BE2C (cell line): Measurements from ENCODE around the gene LRRC4C.
A peak's percentile ranks its signal among the peaks of the same experiment; 100 is the strongest.

Source experiments
- DNase-seq: peaks from one replicate; pipeline ENCODE4 v3.0.0-alpha.2; 2020
- H3K27me3 ChIP-seq: fragments of 250-450 bp; sonication (Bioruptor Pico); 2 replicates; pipeline ENCODE4 v1.5.1; 2020; ENCODE audit warnings: mild to moderate bottlenecking
- H3K36me3 ChIP-seq: fragments of 250-450 bp; sonication (Bioruptor Pico); 2 replicates; pipeline ENCODE4 v1.5.1; 2020; ENCODE audit warnings: mild to moderate bottlenecking
- H3K4me1 ChIP-seq: fragments of 250-450 bp; sonication (Bioruptor Pico); 2 replicates; pipeline ENCODE4 v1.5.1; 2020
- H3K4me3 ChIP-seq: 2 replicates; pipeline ENCODE4 v1.5.1; 2011; ENCODE audit warnings: low read depth, low read length
- H3K9me3 ChIP-seq: fragments of 250-450 bp; sonication (Bioruptor Pico); 2 replicates; pipeline ENCODE4 v1.5.1; 2020
- CTCF ChIP-seq: IDR thresholded peaks from 2 replicates; pipeline ENCODE4 v1.5.1; 2012; ENCODE audit warnings: mild to moderate bottlenecking, low read depth, low read length

The LRRC4C gene

GRCh38 chr11:40732132-40732531 is 727.3 kb downstream of the LRRC4C start:
- H3K36me3 ChIP-seq: no peaks in the 10 kb centered on the region
- H3K27me3 ChIP-seq: no peaks in the 10 kb centered on the region
- no peak for TF ChIP-seq CTCF
- H3K4me3 ChIP-seq: no peak overlapping the region
- H3K9me3 ChIP-seq: no peaks in the 10 kb centered on the region
- no peak for DNase-seq
- H3K4me1 ChIP-seq: no peaks in the 10 kb centered on the region

GRCh38 chr11:40722179-40722795 is 737.2 kb downstream of the LRRC4C start:
- H3K27me3 ChIP-seq: no peaks in the 10 kb centered on the region

GRCh38 chr11:40716344-40717130 is 742.9 kb downstream of the LRRC4C start:
- H3K4me1 ChIP-seq: no peaks in the 10 kb centered on the region
- no peaks in the 10 kb centered on the region for H3K36me3 ChIP-seq
- no peak overlapping the region for H3K4me3 ChIP-seq
- no peaks in the 10 kb centered on the region for H3K27me3 ChIP-seq
- DNase-seq: no peak
- no peaks in the 10 kb centered on the region for H3K9me3 ChIP-seq
- TF ChIP-seq CTCF: no peak

More at GRCh38 chr11:40722179-40722795, 737.2 kb downstream of the LRRC4C start:
- peak; percentile 30 for DNase-seq
- no peaks in the 10 kb centered on the region for H3K4me1 ChIP-seq
- TF ChIP-seq CTCF: peak; percentile 64
- H3K4me3 ChIP-seq: no peak overlapping the region
- no peaks in the 10 kb centered on the region for H3K36me3 ChIP-seq
- H3K9me3 ChIP-seq: no peaks in the 10 kb centered on the region

GRCh38 chr11:40713083-40713482 is 746.4 kb downstream of the LRRC4C start:
- Histone ChIP-seq H3K9me3 (no peaks in the 10 kb centered on the region), H3K27me3 (no peaks in the 10 kb centered on the region), H3K36me3 (no peaks in the 10 kb centered on the region), H3K4me3 (no peak overlapping the region), H3K4me1 (no peaks in the 10 kb centered on the region)
- no peak for TF ChIP-seq CTCF
- no peak for DNase-seq

GRCh38 chr11:40701027-40701426 is 758.4 kb downstream of the LRRC4C start:
- Histone ChIP-seq H3K36me3 (no peaks in the 10 kb centered on the region), H3K4me1 (no peaks in the 10 kb centered on the region), H3K9me3 (no peaks in the 10 kb centered on the region), H3K4me3 (no peak overlapping the region), H3K27me3 (no peaks in the 10 kb centered on the region)
- DNase-seq: no peak
- no peak for TF ChIP-seq CTCF

- no peak for DNase-seq
- Histone ChIP-seq H3K9me3 (no peaks in the 10 kb centered on the region), H3K36me3 (no peaks in the 10 kb centered on the region), H3K4me1 (no peaks in the 10 kb centered on the region), H3K27me3 (no peaks in the 10 kb centered on the region), H3K4me3 (no peak overlapping the region)
- no peak for TF ChIP-seq CTCF
Measured at GRCh38 chr11:40689823-40690222, 769.6 kb downstream of the LRRC4C start.
